Karpas-422 (cell line): ENCODE measurements around the gene PTPRJ. TPM values are rescaled to one million over a fixed set of nuclear protein-coding genes. Genes with fewer than 3 reads are reported as not detected.
A peak's percentile ranks its signal among the peaks of the same experiment; 100 is the strongest.

Experiments
- DNase-seq: peaks from one replicate; pipeline ENCODE4 v3.0.0-alpha.2; 2015
- H2AFZ ChIP-seq: fragments of 200-600 bp; sonication (generic); 2 replicates; pipeline ENCODE4 v1.6.1; 2014; ENCODE audit warnings: antibody characterized with exemption, low read length, mixed read lengths
- H3K27ac ChIP-seq: fragments of 200-600 bp; sonication (generic); 2 replicates; pipeline ENCODE4 v1.5.1; 2014; ENCODE audit warnings: mild to moderate bottlenecking, low read length, moderate library complexity
- H3K27me3 ChIP-seq: fragments of 200-600 bp; sonication (generic); 2 replicates; pipeline ENCODE4 v1.6.1; 2014; ENCODE audit warnings: low read length, mixed read lengths
- H3K36me3 ChIP-seq: fragments of 200-600 bp; sonication (generic); 2 replicates; pipeline ENCODE4 v1.6.1; 2014; ENCODE audit warnings: low read length, mixed read lengths; ENCODE audit not compliant: insufficient read depth
- H3K4me1 ChIP-seq: fragments of 200-600 bp; sonication (generic); 2 replicates; pipeline ENCODE4 v1.6.1; 2014; ENCODE audit warnings: mild to moderate bottlenecking, low read length, mixed read lengths
- H3K4me2 ChIP-seq: fragments of 200-600 bp; sonication (generic); 2 replicates; pipeline ENCODE4 v1.6.1; 2014; ENCODE audit warnings: low read length, low read depth, mild to moderate bottlenecking; ENCODE audit not compliant: poor library complexity, severe bottlenecking
- H3K4me3 ChIP-seq: fragments of 200-600 bp; sonication (generic); 2 replicates; pipeline ENCODE4 v1.5.1; 2014; ENCODE audit warnings: mild to moderate bottlenecking, antibody characterized with exemption, low read length, mixed read lengths
- H3K79me2 ChIP-seq: fragments of 200-600 bp; sonication (generic); 2 replicates; pipeline ENCODE4 v1.6.1; 2014; ENCODE audit warnings: mild to moderate bottlenecking, low read length, mixed read lengths
- H3K9ac ChIP-seq: fragments of 200-600 bp; sonication (generic); 2 replicates; pipeline ENCODE4 v1.6.0; 2014; ENCODE audit warnings: low read length
- H3K9me2 ChIP-seq: fragments of 200-600 bp; sonication (generic), shearing (Covaris generic); replicated peaks from 2 replicates; pipeline ENCODE4 v1.6.0; 2014; ENCODE audit warnings: mild to moderate bottlenecking, low read length, moderate library complexity; ENCODE audit not compliant: insufficient read depth
- H3K9me3 ChIP-seq: fragments of 300-700, 200-600 bp; sonication (generic); 2 replicates; pipeline ENCODE4 v1.6.1; 2014; ENCODE audit warnings: low read length, mixed read lengths
- H4K20me1 ChIP-seq: fragments of 200-600 bp; sonication (generic); 2 replicates; pipeline ENCODE4 v1.6.1; 2014; ENCODE audit warnings: mild to moderate bottlenecking, antibody characterized with exemption, low read length, low read depth; ENCODE audit not compliant: insufficient read depth
- total RNA-seq: library from RNA; depleted of rRNA; stranded (reverse); fragments of >200 nt; shearing (Covaris generic); gene quantifications from 2 replicates; pipeline ENCODE4 v1.2.3, GENCODE V29; 2014; ENCODE audit warnings: low replicate concordance

PTPRJ gene
- total RNA-seq, 1 experiment from 2014 or later: 132 TPM

DNA sequence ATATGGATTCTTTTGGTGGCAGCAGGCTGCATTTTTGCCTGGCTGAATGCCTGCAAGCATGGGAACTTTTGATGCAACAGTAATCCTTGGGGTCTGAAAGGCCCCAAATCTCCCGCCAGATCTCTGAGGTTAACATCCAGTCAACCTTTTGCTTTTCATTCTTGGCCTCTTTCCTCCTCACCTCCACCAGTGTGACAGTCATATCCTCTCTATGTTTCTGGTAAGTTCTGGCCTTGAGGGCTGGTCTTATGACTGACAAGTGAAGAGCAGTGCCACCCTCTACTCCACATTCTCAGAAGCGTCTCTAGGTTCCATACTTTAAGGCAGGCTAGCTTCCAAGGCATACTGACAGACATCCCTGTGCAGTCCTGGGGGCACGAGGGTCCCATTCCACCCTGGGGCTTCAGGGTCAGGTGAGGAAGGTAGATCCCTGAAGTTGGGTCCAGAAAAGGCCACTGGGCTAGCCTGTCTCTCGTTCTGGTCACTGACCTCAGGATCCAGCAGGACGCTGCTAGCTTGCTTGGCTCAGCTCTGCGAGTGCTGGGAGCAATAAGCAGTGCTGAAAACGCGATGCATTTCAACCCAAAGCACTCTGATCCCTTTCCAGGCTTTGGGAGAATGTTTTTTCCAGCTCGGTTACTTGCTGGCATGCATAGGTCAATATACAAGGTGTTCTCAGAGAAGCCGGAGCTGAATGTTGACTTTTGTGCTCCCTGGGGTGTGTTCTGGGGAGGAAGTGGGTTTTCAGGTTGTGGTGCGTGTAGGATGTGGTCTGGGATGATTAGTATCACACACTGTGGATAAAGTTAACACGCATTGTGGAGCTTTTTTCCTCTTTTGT lies 75.2 kb downstream of the PTPRJ start:
- Histone ChIP-seq H3K4me1 (peaks cover 95% of the 10 kb centered on the region), H2AFZ (no peak overlapping the region), H3K79me2 (peaks cover 94% of the 10 kb centered on the region), H3K9me2 (no peaks in the 10 kb centered on the region), H3K4me2 (peak overlapping the region; percentile 63), H4K20me1 (peaks cover 3% of the 10 kb centered on the region; the same call in 1 of the 2 replicates), H3K27me3 (no peaks in the 10 kb centered on the region), H3K9me3 (no peaks in the 10 kb centered on the region), H3K27ac (peak overlapping the region; percentile 93), H3K9ac (peak overlapping the region; percentile 65), H3K36me3 (peaks cover 16% of the 10 kb centered on the region), H3K4me3 (peak overlapping the region; percentile 36; the same call in 1 of the 2 replicates)
- peak; percentile 77 for DNase-seq

DNA sequence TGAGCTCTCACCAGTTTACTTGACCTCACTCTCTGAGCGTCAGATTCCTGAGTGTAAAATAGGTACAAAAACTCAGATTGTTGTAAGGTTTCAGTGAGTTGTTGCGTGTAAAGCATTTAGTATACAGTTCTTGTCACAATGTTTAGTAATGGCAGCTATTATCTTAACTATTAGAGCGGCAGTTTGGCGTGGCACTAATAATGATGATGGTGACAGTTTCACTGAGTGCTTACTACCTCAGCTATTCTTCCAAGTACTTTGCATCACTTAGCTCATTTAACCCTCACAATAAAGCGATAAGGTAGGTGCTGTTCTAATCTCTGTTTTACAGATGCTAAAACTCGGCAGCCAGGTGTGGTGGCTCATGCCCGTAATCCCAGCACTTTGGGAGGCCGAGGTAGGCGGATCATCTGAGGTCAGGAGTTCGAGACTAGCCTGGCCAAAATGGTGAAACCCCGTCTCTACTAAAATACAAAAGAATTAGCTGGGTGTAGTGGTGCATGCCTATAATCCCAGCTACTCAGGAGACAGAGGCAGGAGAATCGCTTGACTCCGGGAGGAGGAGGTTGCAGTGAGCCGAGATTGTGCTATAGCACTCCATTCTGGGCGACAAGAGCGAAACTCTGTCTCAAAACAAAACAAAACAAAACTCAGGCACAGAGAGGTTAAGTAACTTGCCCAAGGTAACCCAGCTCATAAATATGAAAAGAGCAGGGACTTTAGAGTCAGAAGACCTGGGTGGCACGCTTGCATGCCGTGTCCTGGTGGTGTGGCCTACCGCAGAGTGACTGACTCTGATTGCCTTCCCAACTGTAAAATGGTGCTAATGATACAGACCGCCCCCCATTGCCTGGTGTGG lies 76.2 kb downstream of the PTPRJ start:
- H3K36me3 ChIP-seq: peaks cover 16% of the 10 kb centered on the region
- peak overlapping the region; percentile 63 for H3K4me2 ChIP-seq
- no peaks in the 10 kb centered on the region for H3K27me3 ChIP-seq
- H4K20me1 ChIP-seq: peaks cover 3% of the 10 kb centered on the region
- no peaks in the 10 kb centered on the region for H3K9me3 ChIP-seq
- H3K9me2 ChIP-seq: no peaks in the 10 kb centered on the region
- H3K9ac ChIP-seq: peak overlapping the region; percentile 65
- no peak for DNase-seq
- peak overlapping the region; percentile 93 for H3K27ac ChIP-seq
- H3K4me1 ChIP-seq: peaks cover 95% of the 10 kb centered on the region
- no peak overlapping the region for H3K4me3 ChIP-seq
- H3K79me2 ChIP-seq: peaks cover 94% of the 10 kb centered on the region
- H2AFZ ChIP-seq: no peak overlapping the region

DNA sequence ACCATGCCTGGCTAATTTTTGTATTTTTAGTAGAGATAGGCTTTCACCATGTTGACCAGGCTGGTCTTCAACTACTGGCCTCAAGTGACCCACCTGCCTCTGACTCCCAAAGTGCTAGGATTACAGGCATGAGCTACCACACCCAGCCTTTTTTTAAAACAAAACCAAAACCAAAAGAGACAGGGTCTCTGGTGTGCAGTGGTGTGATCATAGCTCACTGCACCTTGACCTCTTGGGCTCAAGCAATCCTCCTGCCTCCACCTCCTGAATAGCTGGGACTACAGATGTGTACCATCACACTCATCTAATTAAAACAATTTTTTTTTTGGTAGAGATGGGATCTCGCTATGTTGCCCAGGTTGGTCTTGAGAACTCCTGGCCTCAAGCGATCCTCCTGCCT lies 77.7 kb downstream of the PTPRJ start:
- Histone ChIP-seq H3K36me3 (peaks cover 16% of the 10 kb centered on the region), H4K20me1 (peaks cover 3% of the 10 kb centered on the region), H3K27ac (peak overlapping the region; percentile 93), H3K4me3 (no peak overlapping the region), H3K4me1 (peaks cover 95% of the 10 kb centered on the region), H2AFZ (no peak overlapping the region), H3K9me3 (no peaks in the 10 kb centered on the region), H3K27me3 (no peaks in the 10 kb centered on the region), H3K79me2 (peaks cover 95% of the 10 kb centered on the region), H3K9ac (no peak overlapping the region), H3K9me2 (no peaks in the 10 kb centered on the region), H3K4me2 (no peak overlapping the region)
- no peak for DNase-seq

DNA sequence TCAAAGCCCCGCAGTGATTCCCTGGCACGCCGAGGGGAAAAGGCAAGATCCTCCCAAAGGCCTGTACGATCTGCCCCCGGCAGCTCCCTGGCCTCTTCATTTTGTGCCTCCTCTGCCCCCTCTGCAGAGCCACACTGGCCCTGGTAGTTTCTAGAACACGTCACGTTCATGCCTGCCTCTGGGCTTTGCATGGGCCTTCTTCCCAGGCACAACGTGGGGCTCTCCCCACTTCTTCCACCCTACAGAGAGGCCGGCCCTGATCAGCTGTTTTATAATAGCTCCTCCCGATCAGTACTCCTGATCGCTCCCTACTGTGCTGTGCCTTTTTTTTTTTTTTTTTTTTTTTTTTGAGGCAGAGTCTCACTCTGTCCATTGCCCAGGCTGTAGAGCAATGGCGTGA lies 78.4 kb downstream of the PTPRJ start:
- no peak for DNase-seq
- no peaks in the 10 kb centered on the region for H3K9me2 ChIP-seq
- H3K27ac ChIP-seq: peak overlapping the region; percentile 93
- 0 out of 2 replicates have a peak overlapping the region, but pooled peaks have one; percentile 10 for H3K9ac ChIP-seq
- peaks cover 99% of the 10 kb centered on the region for H3K79me2 ChIP-seq
- H2AFZ ChIP-seq: no peak overlapping the region
- H3K4me1 ChIP-seq: peaks cover 98% of the 10 kb centered on the region
- H3K9me3 ChIP-seq: no peaks in the 10 kb centered on the region
- peaks cover 3% of the 10 kb centered on the region for H4K20me1 ChIP-seq
- H3K4me3 ChIP-seq: no peak overlapping the region
- H3K27me3 ChIP-seq: no peaks in the 10 kb centered on the region
- H3K36me3 ChIP-seq: peaks cover 16% of the 10 kb centered on the region
- no peak overlapping the region for H3K4me2 ChIP-seq

DNA sequence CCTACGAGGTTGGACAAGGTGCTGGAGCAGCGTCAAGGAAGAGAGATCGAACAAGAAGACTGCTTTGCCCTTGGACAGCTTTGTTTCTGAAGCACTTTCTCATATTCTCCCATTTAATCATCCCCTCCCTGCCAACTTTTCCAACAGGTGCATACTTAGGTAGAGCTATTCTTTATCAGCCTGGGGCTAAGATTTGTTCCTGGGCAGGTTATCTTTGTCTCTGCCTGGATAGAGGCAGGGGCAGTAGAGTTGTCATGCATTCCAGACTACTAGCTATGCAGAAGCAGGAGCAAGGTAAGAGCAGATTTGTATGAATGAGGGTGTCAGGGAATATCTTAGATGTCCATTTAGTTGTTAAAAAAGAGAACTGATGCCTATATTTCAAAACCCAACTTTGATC lies 82.3 kb downstream of the PTPRJ start:
- H3K9me3 ChIP-seq: no peaks in the 10 kb centered on the region
- H3K4me2 ChIP-seq: no peak overlapping the region
- H3K4me1 ChIP-seq: peaks cover 90% of the 10 kb centered on the region
- H3K9me2 ChIP-seq: no peaks in the 10 kb centered on the region
- no peak for DNase-seq
- H3K4me3 ChIP-seq: no peak overlapping the region
- H3K9ac ChIP-seq: no peak overlapping the region
- no peaks in the 10 kb centered on the region for H3K27me3 ChIP-seq
- peaks cover 33% of the 10 kb centered on the region for H3K36me3 ChIP-seq
- peak overlapping the region; percentile 78 for H3K27ac ChIP-seq
- peaks cover under 1% of the 10 kb centered on the region; the same call in 1 of the 2 replicates for H4K20me1 ChIP-seq
- no peak overlapping the region for H2AFZ ChIP-seq
- H3K79me2 ChIP-seq: peaks cover 95% of the 10 kb centered on the region

DNA sequence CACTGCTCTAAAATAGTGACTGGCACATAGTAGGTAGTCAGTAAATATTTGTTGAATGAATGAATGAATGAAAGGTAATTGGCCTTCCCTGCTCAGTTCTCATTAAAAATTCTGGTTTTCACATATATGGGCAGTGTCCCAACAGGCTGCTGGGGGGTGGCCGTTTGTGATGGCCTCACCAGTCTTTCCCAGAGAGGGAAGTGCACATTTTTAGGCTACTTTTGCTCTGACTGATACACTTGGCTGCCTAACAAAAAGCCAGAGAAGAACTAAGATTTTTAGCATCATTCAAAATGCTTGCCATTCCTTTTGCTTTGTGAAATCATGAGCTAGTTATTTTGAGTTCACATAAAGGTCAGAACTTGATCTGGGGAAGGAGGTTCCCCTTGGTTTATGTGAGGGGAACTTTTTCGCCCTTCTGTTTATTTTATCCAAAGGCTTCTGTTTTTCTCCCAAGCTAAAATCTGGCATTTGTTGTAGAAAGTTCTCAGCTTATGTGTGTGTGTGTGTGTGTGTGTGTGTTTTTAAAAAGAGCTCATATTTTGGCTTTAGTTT lies 83.1 kb downstream of the PTPRJ start:
- Histone ChIP-seq H2AFZ (no peak overlapping the region), H3K9me2 (no peaks in the 10 kb centered on the region), H3K79me2 (peaks cover 95% of the 10 kb centered on the region), H3K27me3 (no peaks in the 10 kb centered on the region), H3K4me3 (no peak overlapping the region), H3K4me1 (peaks cover 89% of the 10 kb centered on the region), H4K20me1 (peaks cover 4% of the 10 kb centered on the region; the same call in 1 of the 2 replicates), H3K9ac (no peak overlapping the region), H3K4me2 (no peak overlapping the region), H3K9me3 (no peaks in the 10 kb centered on the region), H3K27ac (peak overlapping the region; percentile 78), H3K36me3 (peaks cover 40% of the 10 kb centered on the region)
- DNase-seq: no peak

DNA sequence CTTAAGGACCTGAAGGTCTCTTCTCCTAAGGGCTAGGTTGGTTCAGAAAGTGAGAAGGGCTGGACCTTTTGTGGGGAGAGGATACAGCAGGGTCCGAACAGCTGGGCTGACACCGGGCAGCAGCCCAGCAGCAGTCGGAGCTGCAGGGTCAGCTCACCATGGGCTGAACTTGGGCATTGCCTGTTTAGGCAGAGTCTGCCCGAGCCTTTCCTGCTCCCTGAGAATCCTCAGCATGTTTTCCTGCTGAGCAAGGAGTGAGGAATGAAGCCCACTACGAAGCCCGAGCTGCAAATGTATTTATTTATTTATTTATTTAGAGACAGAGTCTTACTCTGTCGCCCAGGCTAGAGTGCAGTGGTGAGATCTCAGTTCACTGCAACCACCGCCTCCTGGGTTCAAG lies 83.9 kb downstream of the PTPRJ start:
- H3K27ac ChIP-seq: peak overlapping the region; percentile 78
- H3K9me2 ChIP-seq: no peaks in the 10 kb centered on the region
- DNase-seq: no peak
- no peak overlapping the region for H3K9ac ChIP-seq
- H3K4me2 ChIP-seq: no peak overlapping the region
- H3K9me3 ChIP-seq: no peaks in the 10 kb centered on the region
- peaks cover 93% of the 10 kb centered on the region for H3K79me2 ChIP-seq
- H3K4me1 ChIP-seq: peaks cover 85% of the 10 kb centered on the region
- peaks cover 4% of the 10 kb centered on the region; the same call in 1 of the 2 replicates for H4K20me1 ChIP-seq
- H3K36me3 ChIP-seq: peaks cover 46% of the 10 kb centered on the region
- no peak overlapping the region for H3K4me3 ChIP-seq
- H2AFZ ChIP-seq: no peak overlapping the region
- no peaks in the 10 kb centered on the region for H3K27me3 ChIP-seq
